Measurements from ENCODE around the gene CRIM1. TPM values are rescaled to one million over a fixed set of nuclear protein-coding genes. Genes with fewer than 3 reads are reported as not detected.
"Not testable (repeated sequence)": the region's sequence is repeated elsewhere in the genome, so short reads cannot be mapped to it uniquely, and the experiment has no call there.

CRIM1 gene
- 100 to 1,000 TPM in 2 of 4 donors, 10 to 100 TPM in 2; 72.6 to 162 (median 112) TPM for total RNA-seq

- peak within 1 kb of the TSS; percentile 91 for H3K27ac ChIP-seq
- H3K4me1 ChIP-seq, result peaks cover 55% of the 10 kb centered on the region
- TF ChIP-seq POLR2A (IDR thresholded peaks at IDR 0.05), result peak in 1 of 2 donors; percentile 83
- no peak for TF ChIP-seq EP300 (IDR thresholded peaks at IDR 0.05)
- no peak for TF ChIP-seq CTCF (IDR thresholded peaks at IDR 0.05)
- peak in 1 of 3 donors; percentile 49 for TF ChIP-seq POLR2AphosphoS5 (IDR thresholded peaks at IDR 0.05)
- H3K27me3 ChIP-seq, result no peaks in the 10 kb centered on the region
- 2% methylated on average over 15 of the region's 82 CpGs for WGBS
- H3K4me3 ChIP-seq, result peak within 1 kb of the TSS; percentile 68
- DNase-seq (ENCODE audit: low spot score in 2 of 2), result peak; percentile 89
- H3K9me3 ChIP-seq, result no peaks in the 10 kb centered on the region
- no peaks in the 10 kb centered on the region for H3K36me3 ChIP-seq
Measured at GRCh38 chr2:36355151-36355889, at the start of gene CRIM1. TSS of gene CRIM1 (plus strand) at chr2:36355778. CDS start at chr2:36356293, 515 bp downstream.

- Histone ChIP-seq H3K9me3 (no peaks in the 10 kb centered on the region), H3K4me1 (no peaks in the 10 kb centered on the region), H3K36me3 (no peaks in the 10 kb centered on the region), H3K4me3 (no peak overlapping the region), H3K27ac (no peak overlapping the region), H3K27me3 (no peaks in the 10 kb centered on the region)
- no peak for DNase-seq (ENCODE audit: low spot score in 2 of 2)
- TF ChIP-seq POLR2AphosphoS5 (IDR thresholded peaks at IDR 0.05) (no peak), CTCF (IDR thresholded peaks at IDR 0.05) (no peak), EP300 (IDR thresholded peaks at IDR 0.05) (no peak), POLR2A (IDR thresholded peaks at IDR 0.05) (no peak)
- 74% methylated on average over 3 of the region's 3 CpGs for WGBS
Measured at GRCh38 chr2:36307441-36307840, 48.1 kb upstream of the CRIM1 start.

GRCh38 chr2:36310444-36310843 is 45.1 kb upstream of the CRIM1 start:
- not testable (repeated sequence) for H3K4me1 ChIP-seq; H3K9me3 ChIP-seq; H3K4me3 ChIP-seq; H3K36me3 ChIP-seq; H3K27me3 ChIP-seq; H3K27ac ChIP-seq; DNase-seq (ENCODE audit: low spot score in 2 of 2)
- 92% methylated on average over 1 of the region's 1 CpG for WGBS

- no peak overlapping the region for H3K4me3 ChIP-seq
- DNase-seq (ENCODE audit: low spot score in 2 of 2), result no peak
- H3K9me3 ChIP-seq, result no peaks in the 10 kb centered on the region
- 100% methylated on average over 1 of the region's 1 CpG for WGBS
- H3K27ac ChIP-seq, result no peak overlapping the region
- TF ChIP-seq POLR2AphosphoS5 (IDR thresholded peaks at IDR 0.05), result no peak
- TF ChIP-seq CTCF (IDR thresholded peaks at IDR 0.05), result no peak
- TF ChIP-seq EP300 (IDR thresholded peaks at IDR 0.05), result no peak
- TF ChIP-seq POLR2A (IDR thresholded peaks at IDR 0.05), result no peak
- no peaks in the 10 kb centered on the region for H3K27me3 ChIP-seq
- H3K36me3 ChIP-seq, result no peaks in the 10 kb centered on the region
- H3K4me1 ChIP-seq, result no peaks in the 10 kb centered on the region
Measured at GRCh38 chr2:36318547-36318946, 37.0 kb upstream of the CRIM1 start.

- DNase-seq (ENCODE audit: low spot score in 2 of 2), result no peak
- no peak overlapping the region for H3K4me3 ChIP-seq
- TF ChIP-seq CTCF (IDR thresholded peaks at IDR 0.05), result peak in 1 of 2 donors; percentile 12
- no peak for TF ChIP-seq POLR2A (IDR thresholded peaks at IDR 0.05)
- H3K27me3 ChIP-seq, result no peaks in the 10 kb centered on the region
- H3K36me3 ChIP-seq, result no peaks in the 10 kb centered on the region
- no peaks in the 10 kb centered on the region for H3K9me3 ChIP-seq
- peaks cover 4% of the 10 kb centered on the region for H3K4me1 ChIP-seq
- 56% methylated on average over 3 of the region's 3 CpGs for WGBS
- H3K27ac ChIP-seq, result no peak overlapping the region
Measured at GRCh38 chr2:36322108-36322507, 33.5 kb upstream of the CRIM1 start.

Measured in suprapubic skin (tissue), 4 donors.